ENCODE data around the gene COBL.

DNA sequence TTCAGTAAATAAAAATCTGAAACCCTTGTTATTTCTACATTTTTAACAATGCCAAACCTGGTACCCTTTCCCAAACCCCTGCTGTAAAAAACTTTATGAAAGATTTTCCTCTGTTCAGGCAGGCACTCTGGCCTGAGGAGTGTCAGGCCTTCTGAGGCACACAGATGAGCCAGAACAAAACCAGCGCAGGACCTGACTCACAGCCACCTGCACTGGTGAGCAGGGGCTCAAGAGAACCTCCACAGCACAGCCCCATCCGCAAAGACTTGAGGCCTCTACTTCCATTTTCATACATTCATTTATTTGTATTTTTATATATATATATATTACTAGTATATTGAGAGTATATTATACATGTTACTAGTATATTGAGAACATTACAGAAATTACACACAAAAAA is 49.4 kb downstream of the COBL start:
- TF ChIP-seq, protein P1, sequence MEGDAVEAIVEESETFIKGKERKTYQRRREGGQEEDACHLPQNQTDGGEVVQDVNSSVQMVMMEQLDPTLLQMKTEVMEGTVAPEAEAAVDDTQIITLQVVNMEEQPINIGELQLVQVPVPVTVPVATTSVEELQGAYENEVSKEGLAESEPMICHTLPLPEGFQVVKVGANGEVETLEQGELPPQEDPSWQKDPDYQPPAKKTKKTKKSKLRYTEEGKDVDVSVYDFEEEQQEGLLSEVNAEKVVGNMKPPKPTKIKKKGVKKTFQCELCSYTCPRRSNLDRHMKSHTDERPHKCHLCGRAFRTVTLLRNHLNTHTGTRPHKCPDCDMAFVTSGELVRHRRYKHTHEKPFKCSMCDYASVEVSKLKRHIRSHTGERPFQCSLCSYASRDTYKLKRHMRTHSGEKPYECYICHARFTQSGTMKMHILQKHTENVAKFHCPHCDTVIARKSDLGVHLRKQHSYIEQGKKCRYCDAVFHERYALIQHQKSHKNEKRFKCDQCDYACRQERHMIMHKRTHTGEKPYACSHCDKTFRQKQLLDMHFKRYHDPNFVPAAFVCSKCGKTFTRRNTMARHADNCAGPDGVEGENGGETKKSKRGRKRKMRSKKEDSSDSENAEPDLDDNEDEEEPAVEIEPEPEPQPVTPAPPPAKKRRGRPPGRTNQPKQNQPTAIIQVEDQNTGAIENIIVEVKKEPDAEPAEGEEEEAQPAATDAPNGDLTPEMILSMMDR (IDR thresholded peaks at IDR 0.05) = no peak
- TF ChIP-seq EZH2phosphoT487 (IDR thresholded peaks at IDR 0.05) = no peak
